IMR-90 (cell line): ENCODE data around the gene FOXF1. TPM values are rescaled to one million over a fixed set of nuclear protein-coding genes. Genes with fewer than 3 reads are reported as not detected.
A peak's percentile ranks its signal among the peaks of the same experiment; 100 is the strongest.

Source experiments
- ATAC-seq: fragments of 200-7000 bp; cut with Tn5 transposase; 2 replicates; pipeline ENCODE4 v1.9.1; 2020; ENCODE audit warnings: low read depth, mild to moderate bottlenecking, moderate library complexity
- BruUV-seq: library from RNA; stranded (reverse); fragments of 400-500 nt; replicated peaks from 2 replicates; lab custom pipeline; 2021; lab: Mats Ljungman, UMichigan
- CTCF ChIA-PET: fragments of 300-600 bp; formaldehyde crosslinking; extraction: SDS; loops from one replicate; lab custom pipeline; 2021; ENCODE audit warnings: antibody characterized with exemption; lab: Yijun Ruan, JAX
- POLR2A ChIA-PET: fragments of 300-600 bp; sonication (Branson Sonifier 250); formaldehyde crosslinking; loops from one replicate; lab custom pipeline; 2022; ENCODE audit warnings: antibody characterized with exemption; ENCODE audit not compliant: unreplicated experiment; lab: Charles Lee
- DNase-seq: peaks from one replicate; pipeline ENCODE4 v3.0.0; 2013
- H2AFZ ChIP-seq: replicated peaks from 2 replicates; pipeline ENCODE3; 2013; ENCODE audit warnings: low read length, mild to moderate bottlenecking; ENCODE audit not compliant: poor library complexity
- H2AK5ac ChIP-seq: 2 replicates; pipeline ENCODE4 v1.6.1; 2013; ENCODE audit warnings: low read depth, low read length, inconsistent platforms
- H2AK9ac ChIP-seq: replicated peaks from 2 replicates; pipeline ENCODE3; 2013; ENCODE audit warnings: mild to moderate bottlenecking, low read depth, low read length, moderate library complexity; ENCODE audit not compliant: poor library complexity
- H2BK120ac ChIP-seq: 2 replicates; pipeline ENCODE4 v1.6.1; 2013; ENCODE audit warnings: low read depth, low read length, inconsistent platforms
- H2BK15ac ChIP-seq: 3 replicates; pipeline ENCODE4 v1.6.1; 2013; ENCODE audit warnings: low read depth, low read length, inconsistent platforms
- H2BK20ac ChIP-seq: 2 replicates; pipeline ENCODE4 v1.6.1; 2013; ENCODE audit warnings: low read depth, mild to moderate bottlenecking, inconsistent platforms, low read length, moderate library complexity
- H2BK5ac ChIP-seq: 2 replicates; pipeline ENCODE4 v1.6.1; 2013; ENCODE audit warnings: mild to moderate bottlenecking, low read depth, low read length, inconsistent platforms; ENCODE audit not compliant: poor library complexity, severe bottlenecking
- H3K14ac ChIP-seq: replicated peaks from 2 replicates; pipeline ENCODE4 v1.6.1; 2013; ENCODE audit warnings: low read depth, low read length, inconsistent platforms
- H3K18ac ChIP-seq: 2 replicates; pipeline ENCODE4 v1.6.1; 2013; ENCODE audit warnings: low read depth, low read length, control low read depth
- H3K23ac ChIP-seq: 2 replicates; pipeline ENCODE4 v1.6.1; 2013; ENCODE audit warnings: low read depth, low read length, inconsistent platforms
- H3K27ac ChIP-seq: 2 replicates; pipeline ENCODE4 v1.5.1; 2013; ENCODE audit warnings: mild to moderate bottlenecking, control low read depth, low read length; ENCODE audit not compliant: insufficient read depth
- H3K27me3 ChIP-seq: 2 replicates; pipeline ENCODE4 v1.6.1; 2013; ENCODE audit warnings: low read length; ENCODE audit not compliant: control insufficient read depth, insufficient read depth
- H3K36me3 ChIP-seq: 2 replicates; pipeline ENCODE4 v1.6.1; 2013; ENCODE audit warnings: low read length, mixed read lengths; ENCODE audit not compliant: control insufficient read depth, insufficient read depth
- H3K4ac ChIP-seq: 2 replicates; pipeline ENCODE4 v1.6.1; 2013; ENCODE audit warnings: low read depth, low read length, inconsistent platforms
- H3K4me1 ChIP-seq: 2 replicates; pipeline ENCODE4 v1.6.1; 2013; ENCODE audit warnings: low read length, mixed read lengths; ENCODE audit not compliant: control insufficient read depth, insufficient read depth
- H3K4me2 ChIP-seq: 2 replicates; pipeline ENCODE4 v1.6.1; 2013; ENCODE audit warnings: low read depth, mild to moderate bottlenecking, control low read depth, low read length, moderate library complexity
- H3K4me3 ChIP-seq: 2 replicates; pipeline ENCODE4 v1.5.1; 2013; ENCODE audit warnings: low read depth, mild to moderate bottlenecking, control low read depth, low read length, moderate library complexity; ENCODE audit not compliant: insufficient read depth
- H3K56ac ChIP-seq: 2 replicates; pipeline ENCODE4 v1.6.1; 2013; ENCODE audit warnings: low read length, inconsistent platforms; ENCODE audit not compliant: insufficient read depth; ENCODE audit errors: extremely low read depth
- H3K79me1 ChIP-seq, 2 experiments: 2 replicates each; pipeline ENCODE4 v1.6.1; 2013; ENCODE audit warnings: low read length in 2 of 2, inconsistent platforms in 1 of 2, low read depth in 1 of 2
- H3K9ac ChIP-seq: 2 replicates; pipeline ENCODE4 v1.6.1; 2013; ENCODE audit warnings: low read depth, low read length, control low read depth
- H3K9me1 ChIP-seq: 2 replicates; pipeline ENCODE4 v1.6.1; 2013; ENCODE audit warnings: low read length, inconsistent platforms; ENCODE audit not compliant: insufficient read depth
- H3K9me3 ChIP-seq: 2 replicates; pipeline ENCODE4 v1.6.1; 2013; ENCODE audit warnings: low read length; ENCODE audit not compliant: control insufficient read depth, insufficient read depth
- H4K20me1 ChIP-seq: 2 replicates; pipeline ENCODE4 v1.6.1; 2013; ENCODE audit warnings: low read length, inconsistent platforms; ENCODE audit not compliant: insufficient read depth
- H4K5ac ChIP-seq: 2 replicates; pipeline ENCODE4 v1.6.1; 2013; ENCODE audit warnings: mild to moderate bottlenecking, low read depth, low read length, control low read depth
- H4K8ac ChIP-seq, 2 experiments: 2 replicates each; pipeline ENCODE4 v1.6.1; 2013; ENCODE audit warnings: low read depth in 2 of 2, low read length in 2 of 2, control low read depth in 1 of 2, inconsistent platforms in 1 of 2
- H4K91ac ChIP-seq: 2 replicates; pipeline ENCODE4 v1.6.1; 2013; ENCODE audit warnings: low read depth, low read length, inconsistent platforms; ENCODE audit not compliant: insufficient read depth
- NFE2L2 ChIP-seq: fragments of 150-350 bp; IDR thresholded peaks from 2 replicates; pipeline ENCODE4 v1.6.1; 2016; ENCODE audit warnings: low read depth, mild to moderate bottlenecking, low read length
- WGBS, 2 experiments: methylation state at CpG; one replicate each; pipeline versions ENCODE4 v1.1.5 to v1.1.7; 2013; ENCODE audit warnings: missing lambda C conversion rate in 2 of 2; ENCODE audit not compliant: insufficient read length in 1 of 2; ENCODE audit errors: extremely low coverage in 2 of 2; 5-methylcytosine and 5-hydroxymethylcytosine counted together
- dilution Hi-C: fragments of 300-500 bp; cut with HindIII; formaldehyde crosslinking; loops from one replicate; pipeline ENCODE4 v1.14.3; 2018; ENCODE audit warnings: low sequenced_read_pairs; ENCODE audit not compliant: unreplicated experiment
- in situ Hi-C: fragments of 300-500 bp; cut with MboI; formaldehyde crosslinking; loops from 3 replicates; pipeline ENCODE4 v1.14.3; 2019; ENCODE audit warnings: low sequenced_read_pairs, inconsistent platforms, mixed read lengths
- intact Hi-C: fragments of 100-400 bp; cut with micrococcal nuclease; formaldehyde crosslinking; loops from 2 replicates; pipeline ENCODE4 v1.10.0; 2022
- polyA plus RNA-seq, 3 experiments: library from polyadenylated mRNA; depleted of rRNA; stranded (reverse); fragments of >200 nt; gene quantifications; 2 replicates each; pipeline ENCODE4 v1.2.3, GENCODE V29; 2012; ENCODE audit warnings: low replicate concordance in 1 of 3
- total RNA-seq: library from RNA; depleted of rRNA; stranded (reverse); fragments of >200 nt; gene quantifications from 2 replicates; pipeline ENCODE4 v1.2.3, GENCODE V29; 2012
- TF ChIP-seq, protein P1 (sequence below): fragments of 150-350 bp; IDR thresholded peaks from 2 replicates; pipeline ENCODE4 v1.6.1; 2016; ENCODE audit warnings: low read depth, mild to moderate bottlenecking, low read length, moderate library complexity, borderline replicate concordance

FOXF1 gene
- total and polyA plus RNA-seq, 2 of the 4 experiments (the other 2 are of a cell fraction): 2.7 to 33.0 TPM

DNA sequence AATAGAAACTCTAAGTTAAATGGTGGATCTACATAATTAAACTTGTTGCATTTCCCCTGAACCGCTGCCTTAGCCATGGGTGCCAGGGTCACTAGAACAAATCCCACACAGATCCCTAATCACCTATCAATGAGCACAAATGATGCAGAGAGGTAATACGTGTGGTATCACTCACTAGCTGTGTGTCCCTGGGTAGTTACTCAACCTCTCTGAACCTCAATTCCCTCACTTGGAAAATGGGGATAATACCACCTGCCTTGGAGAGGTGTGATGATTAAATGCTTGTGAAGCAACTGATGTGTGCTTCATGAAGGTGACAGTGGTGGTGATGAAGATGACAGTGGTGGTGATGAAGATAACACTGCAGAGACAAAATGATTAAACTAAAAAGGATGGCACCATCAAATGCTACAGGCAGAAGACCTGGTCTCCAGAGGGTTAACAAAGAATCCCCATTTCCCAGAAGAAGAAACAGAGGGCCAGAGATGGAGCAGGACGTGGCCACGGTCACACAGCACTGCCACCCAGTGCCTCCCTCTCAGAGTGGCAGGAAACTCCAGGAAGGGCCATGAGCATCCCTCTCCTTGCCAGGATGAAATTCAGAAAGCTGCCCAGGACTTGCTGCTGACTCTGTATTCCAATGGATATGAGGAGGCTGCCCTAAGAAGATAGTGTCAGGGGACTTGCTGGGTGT lies 17.9 kb upstream of the FOXF1 start (continued):
- TF ChIP-seq, protein P1, sequence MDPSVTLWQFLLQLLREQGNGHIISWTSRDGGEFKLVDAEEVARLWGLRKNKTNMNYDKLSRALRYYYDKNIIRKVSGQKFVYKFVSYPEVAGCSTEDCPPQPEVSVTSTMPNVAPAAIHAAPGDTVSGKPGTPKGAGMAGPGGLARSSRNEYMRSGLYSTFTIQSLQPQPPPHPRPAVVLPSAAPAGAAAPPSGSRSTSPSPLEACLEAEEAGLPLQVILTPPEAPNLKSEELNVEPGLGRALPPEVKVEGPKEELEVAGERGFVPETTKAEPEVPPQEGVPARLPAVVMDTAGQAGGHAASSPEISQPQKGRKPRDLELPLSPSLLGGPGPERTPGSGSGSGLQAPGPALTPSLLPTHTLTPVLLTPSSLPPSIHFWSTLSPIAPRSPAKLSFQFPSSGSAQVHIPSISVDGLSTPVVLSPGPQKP: no peak

- Histone ChIP-seq H4K20me1 (peaks cover 98% of the 10 kb centered on the region), H3K36me3 (peaks cover 77% of the 10 kb centered on the region), H3K9ac (no peak overlapping the region), H3K4ac (peak overlapping the region; percentile 25; the same call in 1 of the 2 replicates), H3K4me1 (peaks cover 39% of the 10 kb centered on the region), H3K18ac (0 out of 2 replicates have a peak overlapping the region, but pooled peaks have one; percentile 7), H2AK9ac (no peak overlapping the region), H3K9me3 (no peaks in the 10 kb centered on the region), H2AK5ac (peak overlapping the region; percentile 48; the same call in 1 of the 2 replicates), H2BK20ac (no peak overlapping the region), H3K56ac (no peak overlapping the region), H3K9me1 (peaks cover 59% of the 10 kb centered on the region), H2AFZ (peak overlapping the region; percentile 9), H3K27me3 (no peaks in the 10 kb centered on the region), H2BK5ac (no peak overlapping the region), H3K79me1 (peaks cover 39 to 80% of the 10 kb centered on the region in 2 experiments), H2BK15ac (no peak overlapping the region), H3K4me3 (no peak overlapping the region), H3K27ac (peak overlapping the region; percentile 35), H3K23ac (peak overlapping the region; percentile 44; the same call in 1 of the 2 replicates), H3K4me2 (no peak overlapping the region; the same call in 1 of the 2 replicates), H4K8ac (no peak overlapping the region; a peak in 1 of 4 replicates), H4K91ac (no peak overlapping the region), H3K14ac (peak overlapping the region; percentile 33; the same call in 1 of the 2 replicates), H4K5ac (no peak overlapping the region), H2BK120ac (no peak overlapping the region)
- dilution Hi-C loops: no loop called here
- intact Hi-C loops: no loop called here
- 90% methylated on average over 4 of the region's 9 CpGs; no CpG with 5 or more reads in 1 of the 2 experiments for WGBS, 2 experiments
- no TSS peak for BruUV-seq
- DNase-seq: no peak
- ChIA-PET CTCF (interaction anchor here (0.6 to 0.7 kb wide), 2 partner anchors 31 to 34 kb away, joined by 3 read pairs; no protein-coding TSS in a partner anchor), POLR2A (interaction anchor here (0.7 to 1.0 kb wide), 2 partner anchors 17 to 234 kb away, joined by 3 to 6 read pairs; no protein-coding TSS in a partner anchor)
- peak; percentile 6; the same call in 1 of the 2 replicates for ATAC-seq
- in situ Hi-C loops: no loop called here
- TF ChIP-seq NFE2L2: no peak
Observed at GRCh38 chr16:86492961-86493629, 17.2 kb upstream of the FOXF1 start.
